ENCODE measurements around the gene OSBPL3. TPM values are rescaled to one million over a fixed set of nuclear protein-coding genes. Genes with fewer than 3 reads are reported as not detected.

Gene OSBPL3
- total and polyA plus RNA-seq, 2 donors (not counting 3 experiments of a cell fraction or from before 2014, with no cell fraction given), result 7.5 to 27.1 TPM

- no peaks in the 10 kb centered on the region for H3K9me1 ChIP-seq (replicated peaks; ENCODE audit: control insufficient read depth, extremely low read depth, insufficient read depth, low read length)
- no peak overlapping the region for H3K27ac ChIP-seq (ENCODE audit: insufficient read depth, low read depth, low read length)
- H3K36me3 ChIP-seq (ENCODE audit: control insufficient read depth in 2 of 2, extremely low read depth in 1 of 2, insufficient read depth in 2 of 2, low read length in 2 of 2), result no peaks in the 10 kb centered on the region
- no TSS peak for BruUV-seq (replicated peaks)
- FAIRE-seq, result no peak
- dilution Hi-C loops (cut with MboI; ENCODE audit: extremely low pct_ligation_motif_present, low sequenced_read_pairs), result no loop called here
- no peak overlapping the region for H2AFZ ChIP-seq (ENCODE audit: low read depth, low read length)
- H4K20me1 ChIP-seq (replicated peaks; ENCODE audit: control insufficient read depth, extremely low read depth, insufficient read depth, low read length), result peaks cover 2% of the 10 kb centered on the region
- ChIA-PET POLR2A (no interaction called here), CTCF (interaction anchor here (1.5 kb wide), 2 partner anchors 33 to 124 kb away, joined by 3 read pairs; no protein-coding TSS in a partner anchor)
- no peak overlapping the region for H3K9ac ChIP-seq (replicated peaks; ENCODE audit: extremely low read depth, insufficient read depth, low read length)
- no peak overlapping the region for H3K4me2 ChIP-seq (ENCODE audit: insufficient read depth, low read length)
- H3K79me2 ChIP-seq (ENCODE audit: control insufficient read depth, insufficient read depth, low read length), result peaks cover 81% of the 10 kb centered on the region
- no peak overlapping the region for H3K4me3 ChIP-seq (replicated peaks in 1 of 3; ENCODE audit: insufficient read depth in 1 of 3, low read depth in 1 of 3, low read length in 3 of 3)
- TF ChIP-seq EZH2 (IDR thresholded peaks at IDR 0.05; ENCODE audit: borderline replicate concordance, low read depth, low read length, severe bottlenecking), result no peak
- TF ChIP-seq, protein P1, sequence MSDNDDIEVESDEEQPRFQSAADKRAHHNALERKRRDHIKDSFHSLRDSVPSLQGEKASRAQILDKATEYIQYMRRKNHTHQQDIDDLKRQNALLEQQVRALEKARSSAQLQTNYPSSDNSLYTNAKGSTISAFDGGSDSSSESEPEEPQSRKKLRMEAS (IDR thresholded peaks at IDR 0.05; ENCODE audit: insufficient read depth, insufficient read length), result no peak
- TF ChIP-seq POLR2AphosphoS5 (IDR thresholded peaks at IDR 0.05; ENCODE audit: insufficient read depth, low read depth, low read length), result no peak
- TF ChIP-seq GATA2 (IDR thresholded peaks at IDR 0.05; ENCODE audit: insufficient read depth, insufficient read length, low read depth, low read length), result no peak
- no peak for TF ChIP-seq MYC (IDR thresholded peaks at IDR 0.05; ENCODE audit: low read depth, low read length)
- no peak for TF ChIP-seq JUN (IDR thresholded peaks at IDR 0.05; ENCODE audit: borderline replicate concordance, insufficient read depth, insufficient read length, low read depth)
- TF ChIP-seq POLR2A (IDR thresholded peaks at IDR 0.05; ENCODE audit: low read depth, low read length), result no peak
- TF ChIP-seq CTCF (IDR thresholded peaks at IDR 0.05; ENCODE audit: extremely low read depth in 1 of 2, insufficient read depth in 1 of 2, low read depth in 1 of 2, low read length in 2 of 2), result no peak
- no peak for TF ChIP-seq FOS (IDR thresholded peaks at IDR 0.05; ENCODE audit: borderline replicate concordance, insufficient read depth, low read length)
- no peak for DNase-seq (ENCODE audit: low read depth, low spot score)
- intact Hi-C loops (cut with micrococcal nuclease), result no loop called here
- peaks cover 12% of the 10 kb centered on the region for H3K4me1 ChIP-seq (ENCODE audit: control insufficient read depth, extremely low read depth, insufficient read depth, low read length)
- no peaks in the 10 kb centered on the region for H3K27me3 ChIP-seq (ENCODE audit: control insufficient read depth in 2 of 2, insufficient read depth in 2 of 2, low read length in 2 of 2)
- H3K9me3 ChIP-seq (replicated peaks; ENCODE audit: control insufficient read depth, insufficient read depth, low read length), result no peaks in the 10 kb centered on the region
Observed at GRCh38 chr7:24945899-24946298, 34.1 kb downstream of the OSBPL3 start.

Measured in endothelial cell of umbilical vein (primary cell).